ENCODE results near the gene AKAP14.
"Not testable (repeated sequence)": the region's sequence is repeated elsewhere in the genome, so short reads cannot be mapped to it uniquely, and the experiment has no call there.

AKAP14 gene

GRCh38 chrX:119895843-119896326, at the start of gene AKAP14:
Gene AKAP14 (plus strand): TSS chrX:119895893. CDS start chrX:119903224, 7,331 bp downstream.
- no peak for DNase-seq

GRCh38 chrX:119852382-119853353, 43.0 kb upstream of the AKAP14 start, which contains the start of gene UPF3B:
Gene UPF3B (minus strand): TSS chrX:119852963. CDS start chrX:119852928, 35 bp downstream.
- peak; percentile 95 for DNase-seq

GRCh38 chrX:119853444-119853843, 42.2 kb upstream of the AKAP14 start:
- no peak for DNase-seq

GRCh38 chrX:119870626-119871131, 25.0 kb upstream of the AKAP14 start:
- DNase-seq = peak; percentile 28

- no peak for DNase-seq
Observed at GRCh38 chrX:119871245-119871598, 24.5 kb upstream of the AKAP14 start.

- DNase-seq = peak; percentile 88
Observed at GRCh38 chrX:119871599-119872395, 23.9 kb upstream of the AKAP14 start, which contains the start of the genes NDUFA1 and RNF113A. Gene NDUFA1 (plus strand): TSS chrX:119871832. CDS start chrX:119871912, 80 bp downstream. Gene RNF113A (minus strand): TSS chrX:119871733. CDS start chrX:119871613, 120 bp downstream.

- DNase-seq = no peak
Observed at GRCh38 chrX:119878740-119879139, 17.0 kb upstream of the AKAP14 start.

- no peak for DNase-seq
Observed at GRCh38 chrX:119880076-119880475, 15.6 kb upstream of the AKAP14 start.

GRCh38 chrX:119880552-119881437, 14.9 kb upstream of the AKAP14 start:
- peak; percentile 15 for DNase-seq

- no peak for DNase-seq
Observed at GRCh38 chrX:119885554-119886428, 9.9 kb upstream of the AKAP14 start.

GRCh38 chrX:119887721-119888425, 7.8 kb upstream of the AKAP14 start:
- peak; percentile 63 for DNase-seq

- DNase-seq = not testable (repeated sequence)
Observed at GRCh38 chrX:119890626-119891025, 5.1 kb upstream of the AKAP14 start.

GRCh38 chrX:119891961-119892692, 3.6 kb upstream of the AKAP14 start:
- DNase-seq = not testable (repeated sequence)

- DNase-seq = no peak
Observed at GRCh38 chrX:119899125-119899524, 3.4 kb downstream of the AKAP14 start.

GRCh38 chrX:119900976-119901375, 5.3 kb downstream of the AKAP14 start:
- DNase-seq = no peak

- DNase-seq = no peak
Observed at GRCh38 chrX:119916310-119916709, 20.6 kb downstream of the AKAP14 start.

- DNase-seq = no peak
Observed at GRCh38 chrX:119917877-119918276, 22.2 kb downstream of the AKAP14 start.

- DNase-seq = no peak
Observed at GRCh38 chrX:119919835-119920585, 24.3 kb downstream of the AKAP14 start.

- DNase-seq = not testable (repeated sequence)
Observed at GRCh38 chrX:119922391-119922790, 26.7 kb downstream of the AKAP14 start.

All from stimulated activated CD4-positive, alpha-beta T cell treated with anti-CD3 and anti-CD28 coated beads, Interleukin-1b, Interleukin-23, amount 100 ng/mL, for 48 hours (primary cell).